T-cell (primary cell): Measurements from ENCODE around the gene ASL. TPM values are rescaled to one million over a fixed set of nuclear protein-coding genes. Genes with fewer than 3 reads are reported as not detected.
A peak's percentile ranks its signal among the peaks of the same experiment; 100 is the strongest.
"Not testable (repeated sequence)": the region's sequence is repeated elsewhere in the genome, so short reads cannot be mapped to it uniquely, and the experiment has no call there.

Source experiments
- ATAC-seq, 4 experiments: fragments of 200-7000 bp in 3 of 4; fragments of 150-1000 bp in 1 of 4; cut with Tn5 transposase; replicated peaks in 1 of 4; 1 replicate in 3 of 4; 2 replicates in 1 of 4; pipeline ENCODE4 v1.10.0; 2021; ENCODE audit warnings: moderate library complexity in 3 of 4, mild to moderate bottlenecking in 2 of 4, moderate number of reproducible peaks in 1 of 4
- CTCF ChIA-PET, 2 donors: fragments of 300-600 bp; sonication (Branson Sonifier 250); formaldehyde crosslinking; loops; one replicate each; lab custom pipeline; 2022; ENCODE audit warnings: antibody characterized with exemption in 2 of 2; lab: Charles Lee
- POLR2A ChIA-PET, 2 donors: fragments of 300-600 bp; sonication (Branson Sonifier 250); formaldehyde crosslinking; loops; one replicate each; lab custom pipeline; 2022; ENCODE audit warnings: antibody characterized with exemption in 2 of 2; lab: Charles Lee
- DNase-seq, 35 experiments: peaks; one replicate each; pipeline versions ENCODE4 v3.0.0 to v3.0.0-alpha.2; 2013 to 2023
- H3K27ac ChIP-seq: one replicate; pipeline ENCODE4 v1.5.1; 2013; ENCODE audit warnings: low read length
- H3K27me3 ChIP-seq, 2 experiments: replicated peaks in 1 of 2; 1 replicate in 1 of 2; 2 replicates in 1 of 2; pipeline versions ENCODE4 v1.6.1 to v1.7.0; 2013; ENCODE audit warnings: low read length in 1 of 2, mixed read lengths in 1 of 2; ENCODE audit not compliant: control insufficient read depth in 2 of 2, insufficient read depth in 2 of 2; ENCODE audit errors: extremely low read depth in 1 of 2
- H3K36me3 ChIP-seq, 2 donors: 1 replicate in 1 of 2; 2 replicates in 1 of 2; pipeline versions ENCODE4 v1.6.1 to v1.7.0; 2013; ENCODE audit warnings: low read length in 1 of 2; ENCODE audit not compliant: control insufficient read depth in 2 of 2, insufficient read depth in 1 of 2; ENCODE audit errors: extremely low read depth in 1 of 2
- H3K4me1 ChIP-seq, 2 experiments: 1 replicate in 1 of 2; 2 replicates in 1 of 2; pipeline versions ENCODE4 v1.6.1 to v1.7.0; 2013; ENCODE audit warnings: low read length in 2 of 2, mixed read lengths in 1 of 2; ENCODE audit not compliant: insufficient read depth in 2 of 2, control insufficient read depth in 1 of 2; ENCODE audit errors: extremely low read depth in 1 of 2
- H3K4me3 ChIP-seq, 2 donors: 1 replicate in 1 of 2; 2 replicates in 1 of 2; pipeline versions ENCODE4 v1.5.1 to v1.7.0; 2013; ENCODE audit warnings: mild to moderate bottlenecking in 2 of 2, low read length in 1 of 2, moderate library complexity in 1 of 2; ENCODE audit not compliant: control insufficient read depth in 1 of 2; ENCODE audit errors: extremely low read depth in 1 of 2
- H3K9me3 ChIP-seq: 2 replicates; pipeline ENCODE4 v1.7.0; 2013
- H3K27ac Mint-ChIP-seq, 2 donors: one replicate each; pipeline ENCODE4 v1.8.0; 2020 to 2021; ENCODE audit warnings: mild to moderate bottlenecking in 2 of 2, mixed read lengths in 2 of 2
- H3K27me3 Mint-ChIP-seq, 2 donors: one replicate each; pipeline ENCODE4 v1.8.0; 2021 to 2022; ENCODE audit warnings: mixed read lengths in 2 of 2
- H3K36me3 Mint-ChIP-seq: one replicate; pipeline ENCODE4 v1.8.0; 2021; ENCODE audit warnings: mixed read lengths
- H3K4me1 Mint-ChIP-seq, 3 donors: one replicate each; pipeline ENCODE4 v1.8.0; 2020 to 2022; ENCODE audit warnings: mixed read lengths in 3 of 3, mild to moderate bottlenecking in 1 of 3
- H3K4me3 Mint-ChIP-seq, 3 donors: one replicate each; pipeline ENCODE4 v1.8.0; 2020 to 2022; ENCODE audit warnings: mild to moderate bottlenecking in 3 of 3, mixed read lengths in 3 of 3, moderate library complexity in 3 of 3
- H3K9me3 Mint-ChIP-seq, 3 donors: one replicate each; pipeline ENCODE4 v1.8.0; 2020 to 2022; ENCODE audit warnings: mixed read lengths in 3 of 3
- WGBS: methylation state at CpG from one replicate; pipeline ENCODE4 v1.1.5; 2013; ENCODE audit warnings: missing lambda C conversion rate; ENCODE audit not compliant: insufficient coverage; 5-methylcytosine and 5-hydroxymethylcytosine counted together
- total RNA-seq, 35 experiments: library from RNA in 6 of 35; stranded (reverse) in 6 of 35; fragments of 120-200 nt in 1 of 35; gene quantifications; one replicate each; pipeline versions ENCODE4 v1.2.1 to v1.2.4 and lab custom pipeline; 2013 to 2026

Gene ASL
- total RNA-seq, 5 donors from 2014 or later (not counting 1 experiment from before 2014, with no cell fraction given): 10.3 to 23.0 (median 18.5) TPM

- ChIA-PET CTCF (interaction anchor here in 1 of 2 donors (0.6 kb wide), 1 partner anchor 79 kb away, joined by 5 read pairs; no protein-coding TSS in a partner anchor), POLR2A (no interaction called here)
These were observed 24.2 kb downstream of the ASL start for GRCh38 chr7:66099551-66100407.

GRCh38 chr7:66100408-66101050, 24.9 kb downstream of the ASL start:
- POLR2A ChIA-PET: no interaction called here
- peak overlapping the region; percentile 59 for H3K27ac ChIP-seq

More at GRCh38 chr7:66099551-66100407, 24.2 kb downstream of the ASL start:
- no peaks in the 10 kb centered on the region for H3K9me3 ChIP-seq
- ATAC-seq (peak; percentile 81 to 88 (median 87)), DNase-seq (peak in 23 of 35 experiments; percentile 5 to 42 (median 16))
- peak overlapping the region; percentile 77 to 87 (median 79) for H3K4me3 Mint-ChIP-seq
- peak overlapping the region; percentile 49 to 55 for H3K4me3 ChIP-seq
- no peaks in the 10 kb centered on the region for H3K9me3 Mint-ChIP-seq
- no peaks in the 10 kb centered on the region for H3K27me3 ChIP-seq
- H3K27ac Mint-ChIP-seq: peak overlapping the region; percentile 91 to 96
- no peaks in the 10 kb centered on the region for H3K36me3 Mint-ChIP-seq
- peaks cover 0 to 17% of the 10 kb centered on the region in 2 experiments for H3K4me1 ChIP-seq
- under 1% methylated on average over 15 of the region's 15 CpGs for WGBS
- H3K27me3 Mint-ChIP-seq: no peaks in the 10 kb centered on the region
- H3K36me3 ChIP-seq: no peaks in the 10 kb centered on the region
- H3K4me1 Mint-ChIP-seq: peaks cover 8 to 12% (median 11%) of the 10 kb centered on the region in 3 donors
- peak overlapping the region; percentile 59 for H3K27ac ChIP-seq

GRCh38 chr7:66102168-66102567, 26.5 kb downstream of the ASL start:
- H3K27me3 Mint-ChIP-seq, H3K36me3 ChIP-seq, H3K4me3 ChIP-seq, H3K4me3 Mint-ChIP-seq, DNase-seq, ATAC-seq, H3K27me3 ChIP-seq, H3K27ac Mint-ChIP-seq, H3K9me3 ChIP-seq, H3K27ac ChIP-seq, H3K9me3 Mint-ChIP-seq, H3K36me3 Mint-ChIP-seq: not testable (repeated sequence)
- H3K4me1 Mint-ChIP-seq: peaks cover 11 to 12% (median 11%) of the 10 kb centered on the region in 3 donors
- ChIA-PET CTCF (interaction anchor here in 1 of 2 donors (0.7 kb wide), 1 partner anchor 151 kb away, joined by 4 read pairs; no protein-coding TSS in a partner anchor), POLR2A (interaction anchor here in 1 of 2 donors (0.7 kb wide), 1 partner anchor 99 kb away, joined by 4 read pairs; no protein-coding TSS in a partner anchor)
- peaks cover 0 to 17% of the 10 kb centered on the region in 2 experiments for H3K4me1 ChIP-seq
- 100% methylated on average over 3 of the region's 6 CpGs for WGBS

More at GRCh38 chr7:66100408-66101050, 24.9 kb downstream of the ASL start:
- ATAC-seq (no peak), DNase-seq (no peak)
- Histone ChIP-seq H3K9me3 (no peaks in the 10 kb centered on the region), H3K36me3 (no peaks in the 10 kb centered on the region), H3K4me3 (peak overlapping the region in 1 of 2 donors; percentile 49), H3K27me3 (no peaks in the 10 kb centered on the region), H3K4me1 (peaks cover 0 to 17% of the 10 kb centered on the region in 2 experiments)
- CTCF ChIA-PET: interaction anchor here in 1 of 2 donors (0.6 kb wide), 1 partner anchor 78 kb away, joined by 5 read pairs; no protein-coding TSS in a partner anchor
- Mint-ChIP-seq H3K9me3 (no peaks in the 10 kb centered on the region), H3K4me1 (peaks cover 11 to 12% (median 11%) of the 10 kb centered on the region in 3 donors), H3K36me3 (no peaks in the 10 kb centered on the region), H3K27me3 (no peaks in the 10 kb centered on the region), H3K4me3 (peak overlapping the region; percentile 77 to 87 (median 79)), H3K27ac (peak overlapping the region; percentile 91 to 96)
- WGBS: 82% methylated on average over 5 of the region's 12 CpGs

GRCh38 chr7:66103994-66104393, 28.4 kb downstream of the ASL start:
- H3K27me3 ChIP-seq, DNase-seq, H3K4me3 ChIP-seq, H3K27me3 Mint-ChIP-seq, H3K36me3 ChIP-seq, ATAC-seq, H3K27ac ChIP-seq, H3K9me3 Mint-ChIP-seq, H3K36me3 Mint-ChIP-seq, CTCF ChIA-PET, H3K4me3 Mint-ChIP-seq, H3K27ac Mint-ChIP-seq, H3K9me3 ChIP-seq: not testable (repeated sequence)
- WGBS: 100% methylated on average over 1 of the region's 3 CpGs
- POLR2A ChIA-PET: interaction anchor here in 1 of 2 donors (0.6 kb wide), 1 partner anchor 12 kb away, joined by 3 read pairs; no protein-coding TSS in a partner anchor
- peaks cover 11 to 12% (median 11%) of the 10 kb centered on the region in 3 donors for H3K4me1 Mint-ChIP-seq
- peaks cover 0 to 17% of the 10 kb centered on the region in 2 experiments for H3K4me1 ChIP-seq

GRCh38 chr7:66105263-66105748, 29.7 kb downstream of the ASL start:
- H3K27ac ChIP-seq: no peak overlapping the region
- CTCF ChIA-PET: no interaction called here

GRCh38 chr7:66108410-66108809, 32.8 kb downstream of the ASL start:
- H3K27ac Mint-ChIP-seq, POLR2A ChIA-PET, ATAC-seq, H3K9me3 Mint-ChIP-seq, DNase-seq, H3K4me3 ChIP-seq, H3K4me1 Mint-ChIP-seq, H3K36me3 Mint-ChIP-seq, H3K4me1 ChIP-seq, H3K36me3 ChIP-seq, H3K27me3 Mint-ChIP-seq, H3K4me3 Mint-ChIP-seq, H3K27ac ChIP-seq, CTCF ChIA-PET, H3K27me3 ChIP-seq, H3K9me3 ChIP-seq: not testable (repeated sequence)
- WGBS: 67% methylated on average over 3 of the region's 5 CpGs

More at GRCh38 chr7:66105263-66105748, 29.7 kb downstream of the ASL start:
- no peaks in the 10 kb centered on the region for H3K27me3 Mint-ChIP-seq
- ATAC-seq (no peak), DNase-seq (no peak)
- WGBS: 100% methylated on average over 4 of the region's 5 CpGs
- no peaks in the 10 kb centered on the region for H3K36me3 ChIP-seq
- H3K27ac Mint-ChIP-seq: no peak overlapping the region
- POLR2A ChIA-PET: no interaction called here
- H3K9me3 Mint-ChIP-seq: no peaks in the 10 kb centered on the region
- H3K4me3 ChIP-seq: no peak overlapping the region
- peaks cover 0 to 7% of the 10 kb centered on the region in 2 experiments for H3K4me1 ChIP-seq
- no peaks in the 10 kb centered on the region for H3K9me3 ChIP-seq
- peaks cover 2 to 3% (median 2%) of the 10 kb centered on the region in 3 donors for H3K4me1 Mint-ChIP-seq
- no peaks in the 10 kb centered on the region for H3K27me3 ChIP-seq
- H3K4me3 Mint-ChIP-seq: no peak overlapping the region
- H3K36me3 Mint-ChIP-seq: no peaks in the 10 kb centered on the region
